HG02885 (cell line): ENCODE measurements around the gene ATXN10.

Source experiments
- ATAC-seq: cut with Tn5 transposase; IDR thresholded peaks from one replicate; pipeline ENCODE4 v1.9.1; 2021; ENCODE audit warnings: mild to moderate bottlenecking; ENCODE audit not compliant: unreplicated experiment, poor library complexity

The ATXN10 gene

DNA sequence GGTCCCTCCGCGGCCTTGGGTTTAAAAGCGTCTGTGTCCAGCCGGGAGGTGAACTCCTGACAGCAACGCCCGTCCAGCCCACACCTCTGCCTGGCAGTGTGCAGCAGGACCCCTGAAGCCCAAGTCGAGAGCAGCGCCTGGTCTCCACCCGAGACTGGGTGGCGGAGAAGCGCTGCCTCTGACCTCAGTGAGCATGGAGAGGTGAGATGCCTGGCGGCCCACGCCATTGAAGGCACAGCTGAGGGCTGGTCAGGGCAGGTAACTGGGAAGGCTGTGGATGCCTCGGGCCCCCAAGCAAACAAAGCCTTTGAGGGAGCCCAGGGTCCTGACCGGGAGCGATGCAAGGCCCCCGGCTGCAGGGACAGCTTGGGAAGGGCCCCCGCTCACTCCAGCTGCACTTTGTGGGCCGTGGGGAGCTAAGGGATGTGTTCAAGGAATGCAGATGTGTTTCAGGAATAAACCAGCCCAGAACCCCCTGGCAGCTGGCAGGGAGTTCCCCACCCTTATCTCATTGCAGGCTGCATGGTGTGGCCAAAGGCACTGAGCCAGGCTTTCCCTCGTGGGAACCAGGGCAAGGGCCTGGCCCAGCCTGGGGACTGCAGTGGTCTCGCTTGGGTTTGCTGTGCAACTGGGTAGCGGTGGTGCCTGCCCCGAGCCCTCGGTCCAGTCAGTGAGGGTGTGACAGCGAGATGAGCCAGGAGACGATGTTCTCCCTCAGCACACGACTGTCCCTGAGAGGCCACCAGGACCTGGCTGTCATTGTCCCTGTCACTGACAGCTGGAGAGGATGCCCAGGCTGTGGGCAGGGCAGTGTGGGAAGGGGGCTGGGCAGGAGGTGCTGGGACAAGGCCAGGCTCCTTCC, 212.8 kb downstream of the ATXN10 start:
- ATAC-seq: no peak

DNA sequence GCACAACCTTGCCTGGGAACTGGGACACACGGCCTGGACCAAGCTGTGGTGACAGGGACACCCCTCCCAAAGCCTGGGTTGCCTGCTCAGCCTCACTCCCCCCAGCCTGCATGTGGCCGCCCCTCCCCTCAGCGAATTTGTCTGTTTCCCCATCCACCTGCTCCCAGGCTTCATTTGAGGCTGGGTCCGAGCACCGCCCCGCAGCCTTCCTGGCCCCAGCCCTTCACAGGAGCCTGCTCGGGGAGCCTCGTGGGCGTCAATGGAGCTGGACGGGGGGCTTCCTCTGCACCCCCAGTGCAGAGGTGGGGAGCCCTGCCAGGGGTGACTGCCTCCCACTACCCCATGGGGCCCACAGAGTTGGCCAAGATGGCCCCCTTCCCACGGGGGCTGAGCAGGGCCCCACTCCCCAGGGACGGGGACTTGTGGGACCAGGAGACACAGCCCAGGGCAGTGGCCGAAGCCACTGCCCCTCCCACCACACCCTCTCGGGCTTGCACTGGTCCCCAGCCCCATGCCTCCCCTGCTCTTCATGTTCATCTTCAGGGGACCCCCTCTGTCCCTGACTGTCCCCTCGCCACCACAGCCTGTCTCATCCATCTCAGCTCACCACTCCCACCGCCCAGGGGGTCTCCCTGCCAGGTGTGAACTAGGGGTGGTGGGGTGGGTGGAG, 213.7 kb downstream of the ATXN10 start:
- no peak for ATAC-seq

DNA sequence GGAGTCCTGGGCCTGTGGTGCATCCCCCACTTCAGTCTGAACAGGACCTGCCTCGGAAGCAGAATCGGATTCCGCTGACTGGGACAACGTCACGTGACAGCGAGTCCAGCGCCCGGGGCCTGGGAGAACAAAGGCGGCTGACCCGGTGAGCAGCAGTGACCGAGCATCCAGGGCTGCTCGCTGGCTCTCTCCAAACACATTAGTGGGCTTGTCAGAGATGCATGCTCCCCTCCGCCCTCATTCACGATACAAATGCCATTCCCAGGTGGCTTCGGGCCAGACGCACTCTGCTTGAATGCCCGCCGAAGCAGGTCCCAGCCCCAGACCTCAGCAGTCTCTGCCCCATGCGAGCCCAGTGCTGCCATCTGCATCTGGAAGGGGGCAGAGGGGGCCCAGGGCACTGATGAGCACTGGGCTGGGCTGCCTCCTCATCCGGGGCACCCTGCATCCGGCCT, 214.3 kb downstream of the ATXN10 start:
- ATAC-seq: no peak

DNA sequence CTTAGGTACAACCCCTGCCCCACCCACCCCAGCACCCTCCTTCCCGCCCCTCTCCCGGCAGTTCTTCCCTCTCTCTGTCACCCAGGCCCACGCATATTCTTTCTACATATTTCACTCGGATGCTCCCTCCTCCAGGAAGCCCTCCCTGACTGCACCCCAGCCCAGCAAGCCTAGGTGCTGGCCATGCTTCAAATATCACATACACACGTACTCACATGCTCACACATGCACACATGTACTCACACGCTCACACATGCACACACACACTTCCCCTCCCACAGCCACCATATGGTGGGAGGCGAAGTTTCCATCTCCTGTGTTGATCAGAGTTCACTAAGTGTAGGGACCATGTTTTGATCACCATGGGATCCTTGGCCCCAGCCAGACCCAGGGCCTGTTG, 214.9 kb downstream of the ATXN10 start:
- ATAC-seq: no peak

DNA sequence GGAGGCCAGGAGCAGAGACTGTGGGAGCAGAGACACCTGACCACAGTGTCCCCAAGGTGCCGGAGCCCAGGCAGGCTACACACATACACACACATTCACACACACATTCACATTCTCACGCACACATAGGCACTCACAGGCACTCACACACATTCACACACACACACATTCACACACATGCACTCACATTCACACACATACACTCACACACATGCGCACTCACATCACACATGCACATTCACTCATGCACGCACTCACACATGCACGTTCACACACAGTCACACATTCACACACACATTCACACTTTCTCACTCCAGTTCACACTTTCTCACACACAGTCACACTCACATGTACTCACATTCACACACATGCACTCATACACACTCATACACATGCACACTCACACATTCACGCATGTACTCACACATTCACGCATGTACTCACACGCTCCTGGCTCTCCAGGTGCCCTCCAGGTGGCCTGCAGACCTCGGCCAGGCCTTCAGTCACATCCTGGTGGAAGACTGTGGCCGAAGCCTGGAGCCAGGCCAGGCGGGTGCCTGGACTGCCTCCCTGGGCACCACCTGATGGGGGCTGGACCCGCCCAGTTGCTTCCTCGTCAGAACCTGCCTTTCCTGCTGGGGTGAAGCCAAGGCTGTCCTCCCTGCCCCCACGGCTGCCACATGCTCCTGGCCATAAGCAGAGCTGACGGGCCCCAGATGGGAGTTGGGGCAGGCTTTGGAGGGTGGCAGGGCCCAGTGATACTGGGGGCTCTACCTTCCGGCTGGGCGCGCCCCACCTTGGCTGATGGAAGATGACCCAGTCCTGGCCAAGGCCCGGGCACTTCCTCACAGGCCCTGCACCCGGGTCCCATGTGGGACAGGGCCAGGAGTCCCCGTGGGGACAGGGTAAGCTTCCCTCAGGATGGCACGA, 215.8 kb downstream of the ATXN10 start:
- ATAC-seq: no peak

DNA sequence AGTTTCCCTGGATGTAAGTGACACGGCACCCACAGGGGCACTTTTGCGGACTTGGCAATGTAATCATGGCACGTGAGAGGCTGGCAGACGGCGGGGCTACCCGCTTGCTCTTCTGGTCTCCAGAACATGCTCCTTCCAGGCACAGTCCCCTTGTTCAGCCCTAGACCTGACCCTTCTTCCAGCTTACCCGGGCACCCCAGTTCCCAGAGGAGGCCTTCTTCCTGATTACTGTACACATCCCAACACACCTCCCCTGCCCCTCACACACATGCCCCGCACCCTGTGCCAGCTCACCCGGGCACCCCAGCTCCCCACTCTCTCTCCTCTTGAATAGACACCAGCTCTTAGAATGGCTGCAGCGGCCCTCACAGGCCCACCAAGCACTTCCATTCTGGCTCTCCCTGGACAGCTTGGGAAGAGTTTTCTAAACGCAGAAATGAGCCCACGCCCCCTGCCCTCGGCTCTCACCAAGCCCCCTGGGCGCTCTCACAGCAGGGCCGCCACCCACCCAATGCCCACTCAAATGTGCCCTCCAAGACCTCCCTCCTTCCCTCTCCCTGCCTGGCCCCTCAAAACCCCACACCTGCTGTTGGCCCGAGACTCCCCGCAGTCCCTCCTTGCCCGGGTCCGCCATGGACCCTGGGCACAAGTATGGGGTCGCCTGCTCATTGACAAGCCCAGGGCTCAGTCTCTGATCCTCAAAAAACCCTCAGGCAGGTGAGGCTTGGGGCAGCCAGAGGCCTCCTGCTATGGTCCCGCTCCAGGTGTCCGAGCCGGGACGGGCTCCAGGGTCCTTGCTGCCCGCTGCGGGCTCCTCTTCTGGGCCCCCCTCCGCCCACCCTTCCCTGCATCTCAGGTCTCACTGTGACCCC, 216.8 kb downstream of the ATXN10 start:
- ATAC-seq: no peak

DNA sequence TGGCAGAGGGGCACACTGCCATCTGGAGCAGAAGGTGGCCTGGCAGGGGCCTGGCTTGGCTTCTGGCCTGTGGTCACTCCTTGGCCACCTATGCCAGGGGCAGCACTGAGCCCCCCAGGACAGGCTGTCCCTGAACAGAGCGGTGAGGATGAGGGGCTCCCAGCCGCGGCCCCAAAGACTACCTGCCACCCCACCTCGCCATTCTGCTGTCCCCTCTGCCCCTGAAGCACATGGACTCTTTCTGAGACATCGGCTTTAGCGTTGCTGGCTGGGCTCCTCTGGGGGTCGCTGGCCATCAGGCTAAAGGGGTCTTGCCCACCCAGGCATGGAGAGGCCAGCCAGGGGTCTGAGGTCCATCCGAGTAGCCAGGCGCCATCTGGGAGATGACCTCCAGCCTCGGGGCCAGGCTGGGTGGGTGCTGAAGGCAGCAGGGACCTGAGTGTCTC, 217.5 kb downstream of the ATXN10 start:
- no peak for ATAC-seq

DNA sequence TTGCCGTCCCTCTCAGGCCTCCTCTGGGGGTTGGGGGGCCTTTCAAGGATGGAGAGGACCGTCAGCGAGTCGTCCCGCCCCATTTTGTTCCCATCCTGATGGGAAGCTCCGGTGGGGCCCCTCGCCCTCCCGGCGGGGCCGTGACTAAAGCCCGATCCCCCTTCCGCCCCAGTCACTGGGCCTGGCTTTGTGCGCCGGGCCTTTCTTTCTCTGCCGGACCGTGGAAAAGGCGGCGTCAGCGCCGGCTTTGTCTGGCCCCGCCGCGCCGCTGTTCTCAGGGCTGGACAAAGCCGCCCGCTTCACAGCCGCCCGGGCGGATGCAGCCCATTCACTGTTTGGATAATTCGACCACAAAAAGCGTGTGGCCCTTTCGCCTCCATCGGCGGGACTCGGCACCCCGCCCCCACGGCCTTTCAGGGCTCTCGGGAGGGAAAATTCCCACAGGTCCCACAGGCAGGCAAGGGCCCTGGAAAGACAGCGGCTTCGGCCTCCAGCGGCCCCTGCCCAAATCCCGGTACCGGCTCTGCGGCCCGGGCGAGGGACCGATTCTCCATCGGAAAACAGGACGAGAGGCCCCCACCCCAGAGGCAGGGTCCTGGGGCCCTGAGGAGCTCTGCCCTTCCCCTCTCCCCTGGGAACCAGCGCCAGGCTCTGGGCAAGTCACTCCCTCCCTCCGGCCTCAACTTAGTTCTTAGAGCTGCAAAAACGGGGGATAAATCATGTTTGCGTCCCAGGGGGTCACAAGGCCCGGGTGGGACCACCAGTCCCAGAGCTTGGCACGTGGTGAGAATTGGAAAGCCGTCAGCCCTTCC, 218.1 kb downstream of the ATXN10 start:
- ATAC-seq: no peak

DNA sequence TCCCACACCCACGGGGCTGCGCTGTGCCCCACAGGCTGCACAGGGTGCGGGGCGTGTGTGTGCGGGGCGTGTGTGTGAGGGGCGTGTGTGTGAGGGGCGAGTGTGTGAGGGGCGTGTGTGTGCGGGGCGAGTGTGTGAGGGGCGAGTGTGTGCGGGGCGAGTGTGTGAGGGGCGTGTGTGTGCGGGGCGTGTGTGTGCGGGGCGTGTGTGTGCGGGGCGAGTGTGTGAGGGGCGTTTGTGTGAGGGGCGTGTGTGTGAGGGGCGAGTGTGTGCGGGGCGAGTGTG, 218.7 kb downstream of the ATXN10 start:
- ATAC-seq: no peak

DNA sequence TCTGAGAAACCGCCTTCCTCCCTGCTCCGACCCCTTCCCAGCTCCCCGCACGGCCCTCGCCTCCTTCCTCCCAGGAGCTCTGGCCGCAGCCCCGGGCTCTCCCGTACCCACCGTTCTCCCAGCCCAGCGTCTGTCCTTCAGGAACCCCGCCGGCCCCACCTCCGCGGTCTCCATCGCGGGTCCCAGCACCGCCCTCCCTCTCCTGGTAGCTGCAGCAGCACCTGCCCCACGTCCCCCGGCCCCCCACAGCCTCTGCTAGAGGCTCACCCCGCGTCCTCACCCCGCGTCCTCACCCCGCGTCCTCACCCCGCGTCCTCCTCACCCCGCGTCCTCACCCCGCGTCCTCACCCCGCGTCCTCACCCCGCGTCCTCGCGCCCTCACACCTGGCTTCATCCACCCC, 219.4 kb downstream of the ATXN10 start:
- no peak for ATAC-seq

DNA sequence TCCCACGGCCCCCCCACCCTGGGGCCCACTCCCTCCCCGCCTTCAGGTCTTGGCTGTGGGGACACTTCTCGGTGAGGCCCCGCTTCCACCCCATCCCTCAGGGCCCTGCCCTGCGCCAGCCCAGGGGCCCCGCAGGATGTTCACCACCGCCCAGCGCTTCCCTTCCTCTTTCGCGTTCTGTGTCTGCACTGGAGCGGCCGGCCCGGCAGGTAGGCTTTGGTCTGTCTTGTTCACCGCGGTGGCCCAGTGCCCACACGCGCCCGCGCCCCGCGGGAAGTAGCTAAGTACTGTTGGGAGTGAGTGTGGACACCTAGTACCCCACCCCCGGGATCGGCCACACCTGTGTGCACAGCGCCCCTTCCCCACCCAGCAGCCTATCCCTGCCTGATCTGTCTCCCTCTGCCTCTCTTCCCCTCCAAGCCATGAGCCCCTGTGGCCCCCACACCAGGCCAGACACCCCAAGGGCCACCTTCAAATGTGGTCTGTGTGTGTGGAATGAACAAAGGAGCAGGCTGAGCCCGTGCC, 219.9 kb downstream of the ATXN10 start:
- ATAC-seq: no peak

DNA sequence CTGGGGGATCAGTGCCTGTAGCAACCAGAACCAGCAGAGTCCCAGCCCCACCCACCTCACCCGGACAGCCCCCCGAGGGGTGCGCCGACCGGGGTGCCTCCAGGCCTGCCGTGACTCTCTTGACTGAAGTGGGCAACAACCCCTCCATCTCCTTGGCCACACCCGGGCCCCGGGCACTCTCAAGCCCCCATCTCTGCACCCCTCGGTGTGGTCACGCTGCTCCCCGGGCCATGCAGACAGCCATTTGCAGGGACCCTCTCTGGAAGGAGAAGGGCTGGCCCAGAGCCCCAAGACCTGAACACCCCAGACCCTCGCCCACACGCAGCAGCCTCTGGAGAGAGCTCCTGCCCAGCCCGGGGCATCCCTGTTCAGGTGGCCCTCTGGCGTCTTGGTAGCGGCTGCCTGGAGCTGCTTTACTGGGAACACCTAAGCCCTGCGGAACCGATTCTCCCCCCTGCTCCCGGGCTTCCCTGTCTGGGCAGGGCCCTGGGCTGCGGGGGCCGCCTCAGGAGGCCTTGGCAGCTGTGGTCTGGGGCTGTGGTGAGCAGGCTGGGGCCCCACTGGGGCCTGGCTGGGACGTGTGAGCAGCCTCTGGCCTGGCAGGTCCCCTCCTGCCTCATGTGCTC, 220.5 kb downstream of the ATXN10 start:
- no peak for ATAC-seq

DNA sequence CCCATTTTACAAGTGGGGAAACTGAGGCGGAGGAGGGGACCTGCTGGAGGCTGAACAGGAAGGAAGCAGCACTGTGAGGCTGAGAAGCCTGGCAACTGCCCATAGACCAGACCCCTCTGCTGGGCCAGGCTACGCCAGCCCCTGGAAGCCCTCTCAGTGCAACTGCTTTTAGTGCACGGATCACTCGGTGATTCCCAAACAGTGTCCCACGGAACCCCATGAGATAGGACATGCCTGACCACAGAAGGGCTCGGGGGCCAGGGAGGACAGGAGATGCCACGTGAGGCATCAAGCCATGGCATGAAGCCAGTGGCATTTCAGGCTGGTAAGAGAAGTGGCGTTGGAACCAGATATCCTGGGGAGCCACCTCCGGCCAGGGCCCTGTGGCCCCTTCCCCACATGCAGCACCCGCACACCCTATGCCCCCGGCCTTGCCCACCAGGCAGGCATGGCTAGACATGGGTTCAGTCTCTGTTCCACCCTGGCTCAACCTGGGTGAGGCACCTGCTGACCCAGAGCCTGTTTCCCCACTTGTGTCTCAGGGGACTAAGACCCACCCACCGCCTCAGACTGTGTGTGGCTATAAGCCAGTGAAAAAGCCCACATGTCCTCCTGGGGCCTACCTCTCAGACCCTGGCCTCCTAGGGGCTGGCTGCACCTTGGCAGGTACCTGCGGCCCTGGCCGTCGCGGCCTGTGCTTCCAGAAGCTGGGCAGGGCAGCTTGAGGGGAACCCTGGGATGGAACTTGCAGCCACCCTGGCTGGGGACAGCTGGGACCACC, 221.2 kb downstream of the ATXN10 start:
- no peak for ATAC-seq

DNA sequence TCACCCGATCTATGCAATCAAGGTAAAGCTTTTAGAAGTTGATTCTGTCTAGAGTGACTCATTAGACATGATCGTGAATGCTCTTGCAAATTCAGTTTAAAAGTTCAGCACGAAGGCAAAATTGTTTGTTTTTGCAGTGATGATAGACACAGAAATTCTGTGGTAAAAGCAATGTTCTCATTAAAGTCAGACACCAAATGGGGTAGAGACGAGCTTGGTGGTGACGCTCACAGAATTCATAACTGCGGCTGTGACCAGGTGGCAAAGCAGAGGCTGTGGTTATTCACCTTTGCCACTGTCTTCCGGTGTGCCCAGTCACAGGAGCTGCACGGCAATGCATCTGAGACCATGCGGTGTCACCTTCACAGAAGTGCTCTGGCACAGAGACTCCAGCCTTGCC, 221.9 kb downstream of the ATXN10 start:
- ATAC-seq: no peak
